ENCODE measurements around the gene COX4I2.
"Not testable (repeated sequence)": the region's sequence is repeated elsewhere in the genome, so short reads cannot be mapped to it uniquely, and the experiment has no call there.

The COX4I2 gene

DNA sequence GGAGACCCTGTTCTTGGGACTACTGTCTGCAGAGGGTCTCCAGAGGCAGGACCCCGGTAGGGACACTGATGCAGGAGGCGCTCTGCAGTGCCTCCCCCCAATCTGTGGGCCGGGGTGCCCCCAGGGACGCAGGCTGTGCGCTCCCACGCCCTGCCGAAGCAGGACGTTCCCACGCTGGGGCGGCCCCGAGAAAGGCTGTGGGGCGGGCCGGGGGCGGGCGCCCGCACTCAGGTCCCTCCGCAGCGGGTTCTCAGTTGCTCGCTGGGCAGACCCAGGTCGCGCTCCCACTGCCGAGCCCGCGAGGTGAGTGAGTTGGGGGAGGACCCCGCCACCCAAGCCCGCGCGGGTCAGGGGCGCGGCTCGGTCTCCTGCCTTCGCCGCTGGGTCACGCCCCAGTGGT lies at the start of gene COX4I2:
COX4I2 (plus strand) TSS at position 253 of the 400 bp plus-strand sequence. CDS start 1,106 bp downstream, outside the sequence.
- in situ Hi-C loops (cut with HindIII; ENCODE audit: low sequenced_read_pairs) = no loop called here

DNA sequence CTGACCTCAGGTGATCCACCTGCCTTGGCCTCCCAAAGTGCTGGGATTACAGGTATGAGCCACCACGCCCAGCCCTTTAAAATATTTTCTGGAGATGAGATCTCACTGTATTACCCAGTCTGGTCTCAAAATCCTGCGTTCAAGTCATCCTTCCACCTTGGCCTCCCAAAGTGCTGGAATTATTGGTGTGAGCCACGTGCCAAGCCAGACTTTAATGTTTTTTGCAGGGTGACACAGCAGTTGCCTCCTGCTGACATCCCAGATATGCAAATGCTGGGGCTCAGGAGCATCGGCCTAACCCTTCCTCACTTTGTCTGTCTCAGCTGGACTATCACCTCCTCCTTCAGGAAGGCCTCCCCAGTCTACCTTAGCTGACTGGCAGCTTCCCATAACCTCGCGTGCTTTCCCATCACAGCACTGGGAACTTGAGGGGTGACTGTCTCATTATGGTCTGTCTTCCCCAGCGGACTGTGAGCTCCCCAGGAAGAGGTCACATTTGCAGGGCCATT lies 46.9 kb upstream of the COX4I2 start:
- in situ Hi-C loops (cut with HindIII; ENCODE audit: low sequenced_read_pairs) = no loop called here

DNA sequence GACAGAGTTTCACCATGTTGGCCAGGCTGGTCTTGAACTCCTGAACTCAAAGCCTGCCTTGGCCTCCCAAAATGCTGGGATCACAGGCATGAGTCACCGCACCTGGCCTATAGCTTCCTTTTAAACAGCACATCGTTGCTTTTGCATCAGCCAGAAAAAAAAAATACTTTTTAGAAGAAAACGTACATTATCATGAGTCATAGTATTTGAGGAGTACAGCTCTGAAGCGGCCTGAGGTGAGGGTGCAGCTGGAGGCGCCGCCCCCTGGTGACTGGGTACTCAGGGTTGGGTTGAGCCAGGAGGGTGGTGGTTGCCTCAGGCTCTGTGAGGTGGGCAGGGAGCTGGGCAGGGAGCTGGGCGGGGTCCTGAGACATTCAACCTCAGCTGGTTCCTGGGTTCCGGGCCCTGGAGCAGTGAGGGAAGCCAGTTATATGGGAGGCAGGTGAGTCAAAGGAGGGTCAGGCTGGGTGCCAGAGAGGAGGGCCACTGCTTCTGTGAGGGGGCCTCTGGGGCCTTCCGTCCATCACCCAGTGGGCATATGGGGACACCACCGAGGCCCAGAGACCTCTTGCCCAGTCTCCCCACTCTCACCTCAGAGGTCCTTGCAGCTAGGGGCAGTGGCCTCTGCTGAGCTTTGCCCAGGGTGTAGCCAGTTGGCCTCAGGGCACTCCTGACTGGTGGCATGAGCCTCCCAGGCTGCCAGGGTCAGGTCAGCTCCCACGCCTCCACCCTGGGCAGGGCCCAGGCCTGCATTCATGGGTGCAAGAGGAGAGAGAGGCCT lies 44.3 kb upstream of the COX4I2 start:
- in situ Hi-C loops (cut with HindIII; ENCODE audit: low sequenced_read_pairs) = no loop called here

- in situ Hi-C loops (cut with HindIII; ENCODE audit: low sequenced_read_pairs) = no loop called here
Measured at GRCh38 chr20:31594002-31594557, 43.6 kb upstream of the COX4I2 start.

GRCh38 chr20:31594558-31595379 lies 42.9 kb upstream of the COX4I2 start:
- in situ Hi-C loops (cut with HindIII; ENCODE audit: low sequenced_read_pairs) = no loop called here

DNA sequence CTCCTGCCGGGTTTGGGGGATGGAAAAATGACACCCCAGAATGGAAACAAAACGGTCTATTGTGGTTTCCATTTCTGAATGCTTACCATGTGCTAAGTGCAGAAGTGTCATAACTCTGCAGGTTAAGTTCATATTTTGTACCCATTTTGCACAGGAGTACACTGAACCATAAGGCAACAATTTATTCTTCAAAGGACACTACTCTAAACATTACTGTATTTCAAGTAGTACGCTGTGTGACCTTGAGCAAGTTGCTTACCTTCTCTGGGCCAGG lies 42.4 kb upstream of the COX4I2 start:
- in situ Hi-C loops (cut with HindIII; ENCODE audit: low sequenced_read_pairs) = no loop called here

DNA sequence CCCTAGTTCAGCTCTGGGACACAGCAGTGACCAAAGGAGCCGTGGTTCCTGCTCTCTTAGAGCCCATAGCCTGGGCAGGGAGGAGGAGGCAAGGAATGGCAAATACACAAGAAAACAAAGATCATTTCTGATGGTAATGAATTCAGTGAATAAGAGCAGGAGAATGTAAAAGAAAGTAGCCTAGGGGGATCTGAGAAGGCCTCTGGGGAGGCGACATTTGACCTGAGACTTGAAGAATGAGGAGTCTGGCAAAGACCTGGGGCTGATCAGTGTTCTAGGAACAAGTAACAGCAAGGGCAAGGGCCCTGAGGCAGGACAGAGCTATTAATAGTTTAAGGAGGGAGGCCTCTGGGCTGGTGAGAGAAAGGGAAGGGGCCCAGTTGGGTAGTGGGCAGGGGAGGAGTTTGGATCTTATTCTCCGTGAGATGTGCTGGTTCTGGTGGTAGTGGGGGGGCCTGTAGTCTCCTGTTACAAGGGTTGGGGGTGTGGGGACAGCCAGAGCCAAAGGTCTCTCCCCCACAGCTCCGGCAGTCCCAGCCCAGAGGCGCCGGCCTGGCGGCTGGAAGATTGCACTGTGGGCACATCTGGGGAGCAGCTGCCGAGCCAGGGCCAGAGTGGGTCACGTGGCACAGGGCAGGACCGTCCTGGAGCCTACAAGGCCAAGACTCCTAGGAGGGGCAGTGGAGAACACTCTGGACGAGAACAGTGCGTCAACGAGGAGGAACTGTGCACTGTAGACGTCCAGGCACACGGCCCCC lies 41.9 kb upstream of the COX4I2 start:
- in situ Hi-C loops (cut with HindIII; ENCODE audit: low sequenced_read_pairs) = no loop called here

DNA sequence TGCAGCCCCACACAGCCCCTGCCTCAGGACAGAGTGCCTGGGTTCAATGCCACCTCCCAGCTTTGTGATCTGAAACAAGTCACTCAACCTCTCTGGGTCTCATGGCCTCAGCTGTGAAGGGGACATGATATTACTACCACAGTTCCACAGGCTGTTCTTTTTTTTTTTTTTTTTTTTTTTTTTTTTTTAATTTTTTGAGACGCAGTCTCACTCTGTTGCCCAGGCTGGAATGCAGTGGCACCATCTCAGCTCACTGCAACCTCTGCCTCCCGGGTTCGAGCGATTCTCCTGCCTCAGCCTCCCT lies 41.3 kb upstream of the COX4I2 start:
- in situ Hi-C loops (cut with HindIII; ENCODE audit: low sequenced_read_pairs) = not testable (repeated sequence)

DNA sequence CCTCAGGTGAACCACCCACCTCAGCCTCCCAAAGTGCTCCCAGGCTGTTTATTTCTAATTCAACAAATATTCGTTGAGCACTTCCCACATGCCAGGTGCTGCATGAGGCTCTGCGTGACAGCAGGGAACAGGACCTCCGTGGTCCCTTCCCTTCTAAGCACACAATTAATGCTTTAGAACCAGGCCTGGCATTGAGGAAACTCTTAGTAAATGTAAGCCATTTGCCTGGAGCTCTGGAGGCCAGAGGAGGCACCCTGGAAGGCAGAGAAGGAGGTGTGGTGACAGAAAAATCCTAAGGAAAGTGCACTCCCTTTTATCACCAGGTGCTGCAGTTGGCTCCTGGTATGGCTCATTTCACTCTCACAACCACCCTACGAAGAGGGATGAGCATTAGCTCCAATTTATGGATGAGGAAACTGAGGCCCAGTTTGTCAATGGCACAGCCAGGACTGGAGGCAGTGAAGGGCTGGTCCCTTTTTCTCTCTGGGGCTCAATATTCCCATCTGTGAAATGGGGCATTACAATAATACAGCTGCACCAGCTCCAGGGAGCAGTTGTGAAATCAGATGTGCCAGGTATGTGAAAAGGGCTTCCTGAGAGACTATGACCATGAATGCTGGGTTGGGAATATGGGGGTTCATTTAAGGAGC lies 40.8 kb upstream of the COX4I2 start:
- in situ Hi-C loops (cut with HindIII; ENCODE audit: low sequenced_read_pairs) = no loop called here

DNA sequence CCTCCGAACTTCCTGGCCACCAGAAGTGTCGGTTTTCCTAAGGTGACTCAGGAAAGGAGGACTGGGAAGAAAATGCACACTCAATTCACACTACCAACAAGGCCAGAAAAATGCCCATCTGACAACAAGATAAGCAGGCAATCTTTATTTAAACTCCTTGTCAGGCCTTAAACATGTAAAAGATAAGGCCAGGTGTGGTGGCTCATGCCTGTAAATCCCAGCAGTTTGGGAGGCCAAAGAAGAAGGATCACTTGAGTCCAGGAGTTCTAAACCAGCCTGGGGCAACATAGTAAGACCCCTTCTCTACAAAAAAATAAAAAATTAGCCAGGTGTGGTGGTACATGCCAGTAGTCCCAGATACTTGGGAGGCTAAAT lies 40.2 kb upstream of the COX4I2 start:
- in situ Hi-C loops (cut with HindIII; ENCODE audit: low sequenced_read_pairs) = no loop called here

GRCh38 chr20:31602431-31602778 lies 35.3 kb upstream of the COX4I2 start:
- in situ Hi-C loops (cut with HindIII; ENCODE audit: low sequenced_read_pairs) = no loop called here

GRCh38 chr20:31602779-31603441 lies 34.8 kb upstream of the COX4I2 start:
- in situ Hi-C loops (cut with HindIII; ENCODE audit: low sequenced_read_pairs) = no loop called here

- in situ Hi-C loops (cut with HindIII; ENCODE audit: low sequenced_read_pairs) = no loop called here
Measured at GRCh38 chr20:31603822-31604566, 33.7 kb upstream of the COX4I2 start.

- in situ Hi-C loops (cut with HindIII; ENCODE audit: low sequenced_read_pairs) = no loop called here
Measured at GRCh38 chr20:31604567-31605030, 33.1 kb upstream of the COX4I2 start.

DNA sequence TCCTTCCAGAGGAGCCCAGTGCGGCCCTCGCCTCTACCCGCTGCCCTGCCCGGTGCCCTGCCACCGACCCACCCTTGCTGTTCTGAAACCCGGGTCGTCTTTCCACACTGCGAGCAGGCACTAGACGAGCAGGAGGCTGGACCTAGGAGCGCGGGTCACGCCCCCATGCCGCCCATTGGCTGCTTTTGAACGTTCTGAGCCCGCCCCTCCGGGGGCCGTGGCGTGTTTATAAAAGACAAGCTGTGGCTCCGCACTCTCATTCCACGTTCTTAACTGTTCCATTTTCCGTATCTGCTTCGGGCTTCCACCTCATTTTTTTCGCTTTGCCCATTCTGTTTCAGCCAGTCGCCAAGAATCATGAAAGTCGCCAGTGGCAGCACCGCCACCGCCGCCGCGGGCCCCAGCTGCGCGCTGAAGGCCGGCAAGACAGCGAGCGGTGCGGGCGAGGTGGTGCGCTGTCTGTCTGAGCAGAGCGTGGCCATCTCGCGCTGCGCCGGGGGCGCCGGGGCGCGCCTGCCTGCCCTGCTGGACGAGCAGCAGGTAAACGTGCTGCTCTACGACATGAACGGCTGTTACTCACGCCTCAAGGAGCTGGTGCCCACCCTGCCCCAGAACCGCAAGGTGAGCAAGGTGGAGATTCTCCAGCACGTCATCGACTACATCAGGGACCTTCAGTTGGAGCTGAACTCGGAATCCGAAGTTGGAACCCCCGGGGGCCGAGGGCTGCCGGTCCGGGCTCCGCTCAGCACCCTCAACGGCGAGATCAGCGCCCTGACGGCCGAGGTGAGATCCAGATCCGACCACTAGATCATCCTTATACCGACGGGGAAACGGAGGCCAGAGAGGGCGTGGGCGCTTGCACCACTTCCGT lies 32.4 kb upstream of the COX4I2 start, which contains the start of gene ID1:
ID1 (plus strand) TSS at position 259 of the 871 bp plus-strand sequence; CDS start at position 358, 99 bp downstream.
- in situ Hi-C loops (cut with HindIII; ENCODE audit: low sequenced_read_pairs) = no loop called here

GRCh38 chr20:31605902-31606803 lies 31.6 kb upstream of the COX4I2 start:
- in situ Hi-C loops (cut with HindIII; ENCODE audit: low sequenced_read_pairs) = no loop called here

GRCh38 chr20:31606804-31607639 lies 30.7 kb upstream of the COX4I2 start:
- in situ Hi-C loops (cut with HindIII; ENCODE audit: low sequenced_read_pairs) = no loop called here

Measured in DLD1 (cell line).